ENCODE measurements around the gene DUSP1. TPM values are rescaled to one million over a fixed set of nuclear protein-coding genes. Genes with fewer than 3 reads are reported as not detected.

The DUSP1 gene
- total RNA-seq, 2 donors from 2014 or later = 248 to 808 TPM

GRCh38 chr5:172718527-172719114 lies 52.4 kb downstream of the DUSP1 start:
- H3K36me3 ChIP-seq (replicated peaks in 1 of 2; ENCODE audit: insufficient read depth in 1 of 2, low read depth in 2 of 2) = no peaks in the 10 kb centered on the region
- DNase-seq = no peak
- H3K4me1 ChIP-seq = peaks cover 23% of the 10 kb centered on the region
- H3K9me3 ChIP-seq = no peaks in the 10 kb centered on the region
- 56 to 70% methylated on average over 3 of the region's 3 CpGs for WGBS, 2 donors
- no peaks in the 10 kb centered on the region for H3K27me3 ChIP-seq
- no peak for ATAC-seq
- H3K27ac ChIP-seq = no peak overlapping the region
- intact Hi-C loops (cut with DNase I) = loop anchor here (5.0 to 10.0 kb wide), 2 partner anchors 46 to 214 kb away; no protein-coding TSS in a partner anchor
- no peak for TF ChIP-seq POLR2A (IDR thresholded peaks at IDR 0.05)
- TF ChIP-seq CTCF (IDR thresholded peaks at IDR 0.05) = no peak
- no peak overlapping the region for H3K4me3 ChIP-seq

Small RNA genes lying within 50 kb of the gene (small RNA-seq; reads per million reads assigned to genes)
- gene AC022217.4 (not detected), gene RF00019 (not detected)

Other genes with a start within 250 kb of the DUSP1 start
- 10 to 100 TPM in 1 of 2 donors, 1 to 10 TPM in 1; 9.9 to 12.2 TPM for gene NEURL1B, start 129.9 kb downstream of the DUSP1 start, total RNA-seq
- 10 to 100 TPM; 46.5 to 93.1 TPM for gene ERGIC1, start 63.1 kb upstream of the DUSP1 start, total RNA-seq
- 10 to 100 TPM in 1 of 2 donors, 1 to 10 TPM in 1; 7.3 to 11.4 TPM for gene RPL26L1, start 188.2 kb upstream of the DUSP1 start, total RNA-seq
- gene ATP6V0E1, start 212.6 kb upstream of the DUSP1 start, total RNA-seq = 10 to 100 TPM; 41.2 to 68.7 TPM

All from body of pancreas (tissue), 4 donors.